Ishikawa (cell line): ENCODE data around the gene STIM1.

Source experiments
- CEBPB ChIP-seq: IDR thresholded peaks from 2 replicates; pipeline ENCODE4 v1.6.1; 2012
- CREB1 ChIP-seq: IDR thresholded peaks from 2 replicates; pipeline ENCODE4 v1.6.1; 2012; ENCODE audit warnings: low read depth
- RAD21 ChIP-seq: IDR thresholded peaks from 2 replicates; pipeline ENCODE4 v1.6.1; 2012; ENCODE audit warnings: low read depth

- TF ChIP-seq CREB1 (no peak), CEBPB (no peak), RAD21 (no peak)
Measured at GRCh38 chr11:3914805-3915204, 59.3 kb downstream of the STIM1 start.
